Measurements from ENCODE around the gene RNASE4. TPM values are rescaled to one million over a fixed set of nuclear protein-coding genes. Genes with fewer than 3 reads are reported as not detected.
"Not testable (repeated sequence)": the region's sequence is repeated elsewhere in the genome, so short reads cannot be mapped to it uniquely, and the experiment has no call there.

The RNASE4 gene
- total RNA-seq, 1 experiment from 2014 or later, result 0.75 TPM

DNA sequence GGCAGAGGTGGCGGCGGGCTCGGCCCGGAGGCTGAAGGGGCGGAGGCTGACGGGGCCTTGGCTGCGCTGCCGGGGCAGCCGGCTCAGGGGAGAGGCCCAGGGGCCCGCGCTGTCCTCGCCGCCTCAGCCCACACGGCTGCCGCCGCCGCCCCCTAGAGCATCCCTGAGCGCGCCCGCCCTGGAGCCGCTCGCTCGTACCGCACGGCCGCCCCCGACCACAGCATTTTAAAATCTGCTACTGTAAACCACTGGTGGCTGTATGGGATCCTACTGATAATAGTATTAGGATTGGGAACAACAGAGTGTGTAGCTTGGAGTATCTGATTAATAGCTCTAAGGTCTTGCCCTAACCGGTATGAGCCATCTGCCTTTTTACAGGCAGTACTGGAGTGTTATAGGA, 39.1 kb downstream of the RNASE4 start:
- H3K9me3 ChIP-seq (ENCODE audit: low read depth, low read length, poor library complexity, severe bottlenecking), result no peaks in the 10 kb centered on the region
- intact Hi-C loops (cut with micrococcal nuclease; ENCODE audit: unreplicated experiment), result no loop called here
- no peak for TF ChIP-seq CTCF (conservative IDR thresholded peaks at IDR 0.05; ENCODE audit: low read depth, low read length)
- no peak for TF ChIP-seq EZH2 (IDR thresholded peaks at IDR 0.05; ENCODE audit: borderline replicate concordance, low read depth, low read length, poor library complexity, severe bottlenecking)
- CTCF ChIA-PET, result no interaction called here
- H3K4me1 ChIP-seq (ENCODE audit: insufficient read depth, low read length, poor library complexity, severe bottlenecking), result no peaks in the 10 kb centered on the region
- no peak overlapping the region for H3K27ac ChIP-seq (ENCODE audit: low read depth, low read length, poor library complexity, severe bottlenecking)
- no peak for DNase-seq (ENCODE audit: low spot score)
- no peak overlapping the region for H3K4me3 ChIP-seq (ENCODE audit: low read depth, low read length, poor library complexity, severe bottlenecking)
- POLR2A ChIA-PET (ENCODE audit: low non-redundant PET), result no interaction called here
- peaks cover 22% of the 10 kb centered on the region for H3K27me3 ChIP-seq (replicated peaks; ENCODE audit: insufficient read depth, low read depth, low read length, poor library complexity)
- no peaks in the 10 kb centered on the region for H3K36me3 ChIP-seq (ENCODE audit: insufficient read depth, low read length, poor library complexity, severe bottlenecking)
- no TSS peak for BruUV-seq (replicated peaks)

DNA sequence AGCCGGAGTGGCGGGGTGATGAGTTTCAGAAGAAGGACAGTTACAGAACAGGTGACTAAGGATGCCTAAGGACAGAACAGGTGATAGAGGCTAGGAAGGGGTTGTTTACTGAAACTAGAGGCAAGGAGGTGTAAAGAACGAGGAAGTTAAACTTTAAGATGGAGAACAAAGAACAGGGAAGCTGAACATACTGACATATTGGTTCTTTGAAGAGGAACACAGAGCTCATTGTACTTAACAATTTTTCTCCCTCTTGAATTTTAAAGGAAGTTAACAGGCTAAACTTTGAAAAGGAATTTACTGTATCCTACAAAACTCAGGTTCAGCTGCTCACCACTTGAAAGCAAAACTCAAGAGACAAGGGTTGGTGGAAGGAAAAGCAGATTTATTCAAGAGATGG, 41.8 kb downstream of the RNASE4 start:
- not testable (repeated sequence) for BruUV-seq (replicated peaks)
- H3K27me3 ChIP-seq (replicated peaks; ENCODE audit: insufficient read depth, low read depth, low read length, poor library complexity), result peaks cover 29% of the 10 kb centered on the region

GRCh38 chr14:20726531-20726930, 42.2 kb downstream of the RNASE4 start:
- H3K4me3 ChIP-seq (ENCODE audit: low read depth, low read length, poor library complexity, severe bottlenecking), result no peak overlapping the region
- POLR2A ChIA-PET (ENCODE audit: low non-redundant PET), result no interaction called here
- no peak for TF ChIP-seq CTCF (conservative IDR thresholded peaks at IDR 0.05; ENCODE audit: low read depth, low read length)
- TF ChIP-seq EZH2 (IDR thresholded peaks at IDR 0.05; ENCODE audit: borderline replicate concordance, low read depth, low read length, poor library complexity, severe bottlenecking), result no peak
- H3K4me1 ChIP-seq (ENCODE audit: insufficient read depth, low read length, poor library complexity, severe bottlenecking), result no peaks in the 10 kb centered on the region
- peaks cover 29% of the 10 kb centered on the region for H3K27me3 ChIP-seq (replicated peaks; ENCODE audit: insufficient read depth, low read depth, low read length, poor library complexity)
- CTCF ChIA-PET, result no interaction called here
- no peaks in the 10 kb centered on the region for H3K9me3 ChIP-seq (ENCODE audit: low read depth, low read length, poor library complexity, severe bottlenecking)
- no TSS peak for BruUV-seq (replicated peaks)
- H3K27ac ChIP-seq (ENCODE audit: low read depth, low read length, poor library complexity, severe bottlenecking), result no peak overlapping the region
- intact Hi-C loops (cut with micrococcal nuclease; ENCODE audit: unreplicated experiment), result no loop called here
- no peak for DNase-seq (ENCODE audit: low spot score)
- no peaks in the 10 kb centered on the region for H3K36me3 ChIP-seq (ENCODE audit: insufficient read depth, low read length, poor library complexity, severe bottlenecking)

More for the DNA sequence above, 41.8 kb downstream of the RNASE4 start:
- H3K36me3 ChIP-seq (ENCODE audit: insufficient read depth, low read length, poor library complexity, severe bottlenecking); POLR2A ChIA-PET (ENCODE audit: low non-redundant PET); CTCF ChIA-PET; H3K27ac ChIP-seq (ENCODE audit: low read depth, low read length, poor library complexity, severe bottlenecking); H3K4me3 ChIP-seq (ENCODE audit: low read depth, low read length, poor library complexity, severe bottlenecking); H3K9me3 ChIP-seq (ENCODE audit: low read depth, low read length, poor library complexity, severe bottlenecking); intact Hi-C loops (cut with micrococcal nuclease; ENCODE audit: unreplicated experiment); H3K4me1 ChIP-seq (ENCODE audit: insufficient read depth, low read length, poor library complexity, severe bottlenecking); DNase-seq (ENCODE audit: low spot score): not testable (repeated sequence)

DNA sequence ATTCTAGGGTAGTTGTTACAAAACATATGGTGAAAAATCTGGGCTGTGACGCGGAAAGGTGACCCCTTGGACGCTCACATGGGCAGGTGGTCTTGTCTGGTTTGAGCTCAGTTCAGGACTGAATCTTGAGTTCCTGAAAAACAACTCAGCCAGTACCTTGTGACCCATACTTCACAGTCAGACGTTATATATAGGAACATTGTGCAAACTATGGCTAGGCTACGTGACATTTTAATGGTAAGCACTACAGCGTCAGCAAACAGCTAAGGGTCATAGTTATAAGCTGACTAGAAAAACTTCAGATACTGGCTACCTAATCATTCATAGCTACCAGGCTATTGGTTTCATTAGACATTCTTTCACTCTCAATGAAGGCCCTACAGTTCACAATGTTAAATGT, 46.5 kb downstream of the RNASE4 start:
- Histone ChIP-seq H3K4me1 (ENCODE audit: insufficient read depth, low read length, poor library complexity, severe bottlenecking) (no peaks in the 10 kb centered on the region), H3K36me3 (ENCODE audit: insufficient read depth, low read length, poor library complexity, severe bottlenecking) (no peaks in the 10 kb centered on the region), H3K4me3 (ENCODE audit: low read depth, low read length, poor library complexity, severe bottlenecking) (no peak overlapping the region), H3K27ac (ENCODE audit: low read depth, low read length, poor library complexity, severe bottlenecking) (no peak overlapping the region), H3K9me3 (ENCODE audit: low read depth, low read length, poor library complexity, severe bottlenecking) (no peaks in the 10 kb centered on the region), H3K27me3 (replicated peaks; ENCODE audit: insufficient read depth, low read depth, low read length, poor library complexity) (peaks cover 21% of the 10 kb centered on the region)
- no peak for DNase-seq (ENCODE audit: low spot score)
- BruUV-seq (replicated peaks), result no TSS peak
- intact Hi-C loops (cut with micrococcal nuclease; ENCODE audit: unreplicated experiment), result no loop called here
- TF ChIP-seq EZH2 (IDR thresholded peaks at IDR 0.05; ENCODE audit: borderline replicate concordance, low read depth, low read length, poor library complexity, severe bottlenecking), result no peak
- ChIA-PET POLR2A (ENCODE audit: low non-redundant PET) (no interaction called here), CTCF (no interaction called here)
